SU-DHL-6 (cell line): ENCODE data around the gene ZBTB8B.

ENCODE experiments used
- EZH2phosphoT487 ChIP-seq: fragments of 200-600 bp; sonication (generic), shearing (Covaris generic); conservative IDR thresholded peaks from 2 replicates; pipeline ENCODE4 v1.6.1; 2018; ENCODE audit warnings: mild to moderate bottlenecking, antibody characterized with exemption, low read length, moderate library complexity, mixed read lengths
- TF ChIP-seq, protein P1 (sequence below): fragments of 200-600 bp; sonication (generic); IDR thresholded peaks from one replicate; pipeline ENCODE4 v1.5.1; 2017; ENCODE audit warnings: antibody characterized with exemption, mild to moderate bottlenecking, low read length, moderate library complexity; ENCODE audit not compliant: insufficient read depth, poor library complexity, severe bottlenecking

DNA sequence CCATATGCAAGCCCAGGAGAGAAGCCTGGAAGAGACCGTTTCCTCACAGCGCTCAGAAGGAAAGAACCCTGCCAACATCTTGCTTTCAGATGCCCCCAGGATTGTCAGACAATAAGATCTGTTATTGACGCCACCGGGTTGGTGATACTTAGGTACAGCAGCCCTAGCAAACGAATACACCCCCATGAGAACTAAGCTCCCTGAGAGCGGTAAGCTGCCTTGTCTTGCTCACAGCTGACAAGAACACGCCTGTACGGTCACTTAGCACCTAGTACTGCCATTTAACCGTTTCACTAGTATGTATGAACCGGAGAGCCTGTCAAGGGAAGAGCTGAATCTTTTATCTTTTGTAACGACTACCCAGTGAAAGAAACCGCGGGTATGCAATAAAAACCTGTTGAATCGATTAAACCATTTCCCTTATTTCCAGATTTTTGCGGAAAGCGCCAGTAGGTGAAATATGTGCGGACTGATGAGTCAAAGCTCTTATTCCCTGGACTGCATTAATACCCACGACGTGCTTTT is 619 bp upstream of the ZBTB8B start:
- TF ChIP-seq, protein P1, sequence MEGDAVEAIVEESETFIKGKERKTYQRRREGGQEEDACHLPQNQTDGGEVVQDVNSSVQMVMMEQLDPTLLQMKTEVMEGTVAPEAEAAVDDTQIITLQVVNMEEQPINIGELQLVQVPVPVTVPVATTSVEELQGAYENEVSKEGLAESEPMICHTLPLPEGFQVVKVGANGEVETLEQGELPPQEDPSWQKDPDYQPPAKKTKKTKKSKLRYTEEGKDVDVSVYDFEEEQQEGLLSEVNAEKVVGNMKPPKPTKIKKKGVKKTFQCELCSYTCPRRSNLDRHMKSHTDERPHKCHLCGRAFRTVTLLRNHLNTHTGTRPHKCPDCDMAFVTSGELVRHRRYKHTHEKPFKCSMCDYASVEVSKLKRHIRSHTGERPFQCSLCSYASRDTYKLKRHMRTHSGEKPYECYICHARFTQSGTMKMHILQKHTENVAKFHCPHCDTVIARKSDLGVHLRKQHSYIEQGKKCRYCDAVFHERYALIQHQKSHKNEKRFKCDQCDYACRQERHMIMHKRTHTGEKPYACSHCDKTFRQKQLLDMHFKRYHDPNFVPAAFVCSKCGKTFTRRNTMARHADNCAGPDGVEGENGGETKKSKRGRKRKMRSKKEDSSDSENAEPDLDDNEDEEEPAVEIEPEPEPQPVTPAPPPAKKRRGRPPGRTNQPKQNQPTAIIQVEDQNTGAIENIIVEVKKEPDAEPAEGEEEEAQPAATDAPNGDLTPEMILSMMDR, result no peak
- no peak for TF ChIP-seq EZH2phosphoT487
